HepG2 (cell line): ENCODE data around the gene ARMH2. TPM values are rescaled to one million over a fixed set of nuclear protein-coding genes. Genes with fewer than 3 reads are reported as not detected.

Experiments used
- ATAC-seq: fragments of 200-7000 bp; cut with Tn5 transposase; 3 replicates; pipeline ENCODE4 v1.9.1; 2020; ENCODE audit warnings: mild to moderate bottlenecking, moderate library complexity
- BruUV-seq: library from RNA; stranded (reverse); fragments of 400-500 nt; replicated peaks from 2 replicates; lab custom pipeline; 2021; lab: Mats Ljungman, UMichigan
- CTCF ChIA-PET: fragments of 300-600 bp; formaldehyde crosslinking; extraction: SDS; loops from one replicate; lab custom pipeline; 2021; ENCODE audit warnings: low total read pairs, inconsistent platforms, low intra/inter-chr PET ratio; lab: Yijun Ruan, JAX
- POLR2A ChIA-PET: fragments of 350-600 bp; sonication (Branson Sonifier 250); formaldehyde crosslinking; loops from one replicate; lab custom pipeline; 2020; ENCODE audit warnings: antibody characterized with exemption, inconsistent platforms; lab: Yijun Ruan, JAX
- DNase-seq: peaks from one replicate; pipeline ENCODE4 v3.0.0-alpha.2; 2015; ENCODE audit warnings: low spot score
- FAIRE-seq: peaks from 3 replicates; lab custom pipeline; 2011; peaks lifted over from hg19 to GRCh38; lab: Jason Lieb, UNC
- H2AFZ ChIP-seq: one replicate; pipeline ENCODE4 v1.6.1; 2011; ENCODE audit warnings: low read length, inconsistent platforms
- H3K27ac ChIP-seq: fragments of 300-600 bp; 3 replicates; pipeline ENCODE4 v1.8.0; 2011; ENCODE audit warnings: mixed run types, mild to moderate bottlenecking, mixed read lengths, low read length, inconsistent platforms; ENCODE audit not compliant: insufficient read depth; ENCODE audit errors: extremely low read length
- H3K27me3 ChIP-seq, 2 experiments: fragments of 200-600 bp in 1 of 2; 2 replicates in 1 of 2; 3 replicates in 1 of 2; pipeline versions ENCODE4 v1.6.0 to v1.8.0; 2011; ENCODE audit warnings: low read length in 2 of 2, mild to moderate bottlenecking in 2 of 2, moderate library complexity in 2 of 2, inconsistent platforms in 1 of 2; ENCODE audit not compliant: insufficient read depth in 2 of 2, control insufficient read depth in 1 of 2
- H3K36me3 ChIP-seq, 2 experiments: fragments of 200-600 bp in 1 of 2; replicated peaks in 1 of 2; 2 replicates in 1 of 2; 3 replicates in 1 of 2; pipeline versions ENCODE4 v1.5.1 to v1.8.0; 2011; ENCODE audit warnings: low read length in 2 of 2, inconsistent platforms in 1 of 2; ENCODE audit not compliant: insufficient read depth in 2 of 2, control insufficient read depth in 1 of 2
- H3K4me1 ChIP-seq: 2 replicates; pipeline ENCODE4 v1.5.1; 2012; ENCODE audit warnings: low read length, inconsistent platforms; ENCODE audit not compliant: insufficient read depth
- H3K4me2 ChIP-seq: 2 replicates; pipeline ENCODE4 v1.6.0; 2011; ENCODE audit warnings: low read depth, low read length, inconsistent platforms
- H3K4me3 ChIP-seq, 3 experiments: fragments of 200-600 bp in 1 of 3; sonication (generic), shearing (Covaris generic) in 1 of 3; replicated peaks in 1 of 3; 2 replicates each; pipeline ENCODE4 v1.5.1; 2011 to 2016; ENCODE audit warnings: low read length in 3 of 3, inconsistent platforms in 2 of 3, low read depth in 2 of 3, mild to moderate bottlenecking in 2 of 3, control low read depth in 1 of 3, mixed read lengths in 1 of 3; ENCODE audit not compliant: insufficient read depth in 1 of 3
- H3K79me2 ChIP-seq: one replicate; pipeline ENCODE4 v1.6.1; 2011; ENCODE audit warnings: low read length, inconsistent platforms; ENCODE audit not compliant: insufficient read depth
- H3K9ac ChIP-seq: 2 replicates; pipeline ENCODE4 v1.6.0; 2011; ENCODE audit warnings: mild to moderate bottlenecking, low read depth, low read length, inconsistent platforms; ENCODE audit not compliant: insufficient read depth
- H3K9me3 ChIP-seq: 2 replicates; pipeline ENCODE4 v1.5.1; 2012; ENCODE audit warnings: mild to moderate bottlenecking, low read length
- H4K20me1 ChIP-seq: 2 replicates; pipeline ENCODE4 v1.6.0; 2011; ENCODE audit warnings: inconsistent platforms, mild to moderate bottlenecking, low read length, moderate library complexity; ENCODE audit not compliant: insufficient read depth
- ATRX ChIP-seq: sonication (generic); formaldehyde crosslinking; IDR thresholded peaks from 2 replicates; pipeline ENCODE4 v1.4.0; 2020; ENCODE audit warnings: missing genetic modification reagents, borderline replicate concordance
- BCL6 ChIP-seq: IDR thresholded peaks from 2 replicates; pipeline ENCODE4 v1.6.1; 2016; ENCODE audit warnings: missing genetic modification reagents, missing compliant biosample characterization
- CEBPB ChIP-seq: IDR thresholded peaks from 2 replicates; pipeline ENCODE4 v1.6.1; 2011; ENCODE audit warnings: low read depth, low read length, improper control_type of control experiment, borderline replicate concordance
- CREB1 ChIP-seq, 2 experiments: fragments of 450-650 bp in 1 of 2; IDR thresholded peaks; 2 replicates each; pipeline ENCODE4 v1.6.1; 2016 to 2017; ENCODE audit warnings: control low read depth in 1 of 2, mild to moderate bottlenecking in 1 of 2, missing compliant biosample characterization in 1 of 2, missing genetic modification characterization in 1 of 2
- DNMT1 ChIP-seq: sonication (generic); formaldehyde crosslinking; IDR thresholded peaks from 2 replicates; pipeline ENCODE4 v1.5.1; 2020; ENCODE audit warnings: mild to moderate bottlenecking, missing genetic modification reagents
- DNMT3B ChIP-seq: conservative IDR thresholded peaks from 2 replicates; pipeline ENCODE4 v1.6.1; 2016; ENCODE audit warnings: missing biosample characterization, control low read depth
- HOXA9 ChIP-seq: sonication (generic); formaldehyde crosslinking; IDR thresholded peaks from 2 replicates; pipeline ENCODE4 v1.8.1; 2022; ENCODE audit warnings: missing genetic modification reagents, mild to moderate bottlenecking, moderate library complexity, borderline replicate concordance
- KAT7 ChIP-seq: IDR thresholded peaks from 2 replicates; pipeline ENCODE4 v1.6.1; 2018; ENCODE audit warnings: borderline replicate concordance, missing compliant biosample characterization
- PAX8 ChIP-seq: sonication (generic); formaldehyde crosslinking; IDR thresholded peaks from 2 replicates; pipeline ENCODE4 v1.8.0; 2022; ENCODE audit warnings: mild to moderate bottlenecking, missing genetic modification reagents, borderline replicate concordance
- PCBP1 ChIP-seq: fragments of 200-400 bp; formaldehyde crosslinking; IDR thresholded peaks from 2 replicates; pipeline ENCODE4 v1.6.1; 2017; ENCODE audit warnings: mild to moderate bottlenecking, low read depth, low read length, borderline replicate concordance
- PRMT3 ChIP-seq: sonication (generic); formaldehyde crosslinking; IDR thresholded peaks from 2 replicates; pipeline ENCODE4 v1.8.1; 2022; ENCODE audit warnings: low read depth, mild to moderate bottlenecking, moderate library complexity, missing genetic modification reagents, borderline replicate concordance
- RARA ChIP-seq: IDR thresholded peaks from 2 replicates; pipeline ENCODE4 v1.6.1; 2016; ENCODE audit warnings: missing genetic modification reagents, missing compliant biosample characterization
- SALL1 ChIP-seq: sonication (generic); formaldehyde crosslinking; IDR thresholded peaks from 2 replicates; pipeline ENCODE4 v1.8.0; 2022; ENCODE audit warnings: mild to moderate bottlenecking, missing genetic modification reagents
- SRF ChIP-seq: IDR thresholded peaks from 2 replicates; pipeline ENCODE4 v1.6.1; 2011; ENCODE audit warnings: mild to moderate bottlenecking, low read depth, low read length, moderate library complexity
- SRY ChIP-seq: sonication (generic); formaldehyde crosslinking; IDR thresholded peaks from 2 replicates; pipeline ENCODE4 v1.8.0; 2022; ENCODE audit warnings: mild to moderate bottlenecking, missing genetic modification reagents
- TCF7L2 ChIP-seq: IDR thresholded peaks from 2 replicates; pipeline ENCODE4 v1.6.1; 2011; ENCODE audit warnings: mild to moderate bottlenecking, low read depth, low read length, moderate library complexity
- ZBTB14 ChIP-seq: sonication (generic); formaldehyde crosslinking; IDR thresholded peaks from 2 replicates; pipeline ENCODE4 v1.4.0; 2020; ENCODE audit warnings: missing genetic modification reagents
- ZNF30 ChIP-seq: sonication (generic); formaldehyde crosslinking; IDR thresholded peaks from 2 replicates; pipeline ENCODE4 v1.5.0; 2020; ENCODE audit warnings: mild to moderate bottlenecking, missing genetic modification reagents
- ZNF558 ChIP-seq: sonication (generic); formaldehyde crosslinking; IDR thresholded peaks from 2 replicates; pipeline ENCODE4 v1.9.0; 2022; ENCODE audit warnings: mild to moderate bottlenecking, missing genetic modification reagents, borderline replicate concordance
- WGBS: methylation state at CpG from one replicate; pipeline ENCODE4 v1.1.6; 2017; ENCODE audit warnings: low lambda C conversion rate; 5-methylcytosine and 5-hydroxymethylcytosine counted together
- in situ Hi-C: cut with HindIII; loops from 2 replicates; pipeline ENCODE4 v1.10.0; 2017; ENCODE audit warnings: low pct_unique_long_range_greater_than_20kb; ENCODE audit not compliant: extremely low pct_ligation_motif_present
- intact Hi-C: fragments of 100-400 bp; cut with micrococcal nuclease; formaldehyde crosslinking; loops from one replicate; pipeline ENCODE4 v1.10.0; 2022; ENCODE audit not compliant: unreplicated experiment
- polyA plus RNA-seq, 8 experiments: library from polyadenylated mRNA; depleted of rRNA in 3 of 8; stranded (reverse) in 7 of 8; unstranded in 1 of 8; fragments of >200 nt; fragmentation: Illumina TruSeq in 4 of 8; extraction: Trizol in 4 of 8; gene quantifications; 2 replicates each; pipeline versions ENCODE4 v1.2.1 to v1.2.3, GENCODE V29; 2011 to 2016; ENCODE audit warnings: low read depth in 4 of 8, missing spikeins in 1 of 8, mixed read lengths in 1 of 8; ENCODE audit not compliant: insufficient read depth in 1 of 8
- total RNA-seq, 5 experiments: library from RNA; depleted of rRNA; stranded (reverse); fragments of >200 nt; fragmentation: Illumina TruSeq; extraction: Trizol; gene quantifications; 2 replicates each; pipeline ENCODE4 v1.2.3, GENCODE V29; 2016; ENCODE audit warnings: low read depth in 1 of 5

ARMH2 gene
- total and polyA plus RNA-seq, 2 of the 13 experiments (the other 11 are each of a cell fraction or from before 2014, with no cell fraction given) = not detected

GRCh38 chr6:24778121-24778520 is 20.6 kb downstream of the ARMH2 start (continued):
- TF ChIP-seq DNMT3B (CRISPR knock-in tag) = no peak
- no peak for TF ChIP-seq DNMT1
- no peak for TF ChIP-seq SRF
- no peak for TF ChIP-seq RARA (CRISPR knock-in tag)
- TF ChIP-seq ZNF558 (CRISPR knock-in tag) = no peak
- TF ChIP-seq KAT7 (CRISPR knock-in tag) = 0 out of 2 replicates have a peak, but pooled peaks have one; percentile 8
- TF ChIP-seq SALL1 = no peak
- TF ChIP-seq HOXA9 (CRISPR knock-in tag) = no peak
- TF ChIP-seq PCBP1 = no peak
- 0 out of 2 replicates have a peak, but pooled peaks have one; percentile 1 for TF ChIP-seq CEBPB
- no peak for TF ChIP-seq SRY (CRISPR knock-in tag)
- TF ChIP-seq ZNF30 (CRISPR knock-in tag) = no peak

GRCh38 chr6:24777227-24777626 is 21.5 kb downstream of the ARMH2 start:
- FAIRE-seq = no peak
- 20% methylated on average over 1 of the region's 1 CpG for WGBS
- in situ Hi-C loops = loop anchor here (5.0 kb wide), 1 partner anchor 60 kb away; the partner anchor contains the start of gene C6orf62

More at GRCh38 chr6:24777227-24777626, 21.5 kb downstream of the ARMH2 start:
- Histone ChIP-seq H3K79me2 (peaks cover 66% of the 10 kb centered on the region), H3K27me3 (no peaks in the 10 kb centered on the region; a peak in 1 of 5 replicates), H3K9ac (peak overlapping the region; percentile 99)
- no peak for TF ChIP-seq PRMT3 (CRISPR knock-in tag)
- TF ChIP-seq ZBTB14 (CRISPR knock-in tag) = no peak
- TF ChIP-seq BCL6 = no peak
- no peak for TF ChIP-seq PAX8 (CRISPR knock-in tag)
- no peak for TF ChIP-seq TCF7L2
- TF ChIP-seq ATRX (CRISPR knock-in tag) = no peak
- no peak for TF ChIP-seq CREB1 (IDR thresholded peaks at IDR 0.05)
- TF ChIP-seq CREB1 (CRISPR knock-in tag; IDR thresholded peaks at IDR 0.05) = peak; percentile 8; the same call in 1 of the 2 replicates
- TF ChIP-seq, all 625 proteins: peak for 1
- Histone ChIP-seq H3K36me3 (peaks cover 8 to 26% of the 10 kb centered on the region in 2 experiments), H3K4me1 (peaks cover 54% of the 10 kb centered on the region), H3K4me2 (peak overlapping the region; percentile 90), H3K4me3 (peak overlapping the region; percentile 78 to 100 (median 99)), H4K20me1 (peaks cover 30% of the 10 kb centered on the region), H3K27ac (peak overlapping the region; percentile 99), H2AFZ (no peak overlapping the region), H3K9me3 (no peaks in the 10 kb centered on the region)
- CTCF ChIA-PET = no interaction called here
- DNase-seq (no peak), ATAC-seq (no peak)
- no TSS peak for BruUV-seq
- intact Hi-C loops = no loop called here
- POLR2A ChIA-PET = interaction anchor here (4.3 kb wide), 1 partner anchor 55 kb away, joined by 18 read pairs; no protein-coding TSS in a partner anchor
